GM18951 (cell line): Measurements from ENCODE around the gene HLF.

Experiments used
- POLR2A ChIP-seq: IDR thresholded peaks from 4 replicates; pipeline ENCODE4 v1.6.1; 2011; ENCODE audit warnings: mild to moderate bottlenecking; ENCODE audit not compliant: insufficient read length, insufficient read depth; ENCODE audit errors: extremely low read depth
- in situ Hi-C: fragments of 300-500 bp; cut with MboI; formaldehyde crosslinking; loops from one replicate; pipeline ENCODE4 v1.12.0; 2022; ENCODE audit warnings: low sequenced_read_pairs, mixed read lengths, inconsistent platforms; ENCODE audit not compliant: unreplicated experiment

Gene HLF

GRCh38 chr17:55238179-55238930 is 26.4 kb upstream of the HLF start:
- in situ Hi-C loops: no loop called here
- peak; percentile 72 for TF ChIP-seq POLR2A

- TF ChIP-seq POLR2A: no peak
- in situ Hi-C loops: no loop called here
Observed at GRCh38 chr17:55238931-55239297, 25.8 kb upstream of the HLF start.

GRCh38 chr17:55241097-55241496 is 23.7 kb upstream of the HLF start:
- in situ Hi-C loops: no loop called here

GRCh38 chr17:55242476-55242875 is 22.3 kb upstream of the HLF start:
- TF ChIP-seq POLR2A: no peak
- in situ Hi-C loops: no loop called here

More at GRCh38 chr17:55241097-55241496, 23.7 kb upstream of the HLF start:
- TF ChIP-seq POLR2A: no peak

DNA sequence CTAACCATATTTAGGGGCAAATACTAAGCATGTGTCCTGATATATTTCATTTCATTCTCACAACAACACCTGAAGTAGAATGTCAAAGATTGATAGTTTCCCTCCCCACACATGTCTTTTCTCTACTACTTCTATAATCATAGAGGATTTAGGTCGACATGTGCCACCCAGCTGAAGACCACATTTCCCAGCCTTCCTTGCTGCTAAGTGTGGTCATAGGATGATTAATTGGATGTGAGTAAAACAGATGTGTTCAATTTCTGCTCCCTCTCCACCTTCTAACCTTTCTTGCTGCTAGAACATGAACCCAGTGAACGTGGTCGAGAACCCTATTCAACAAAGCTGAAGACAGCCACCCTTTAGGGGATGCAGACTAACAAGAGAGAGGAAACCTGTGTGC is 18.8 kb upstream of the HLF start:
- TF ChIP-seq POLR2A: no peak
- in situ Hi-C loops: no loop called here

GRCh38 chr17:55246583-55246982 is 18.2 kb upstream of the HLF start:
- TF ChIP-seq POLR2A: no peak
- in situ Hi-C loops: no loop called here

DNA sequence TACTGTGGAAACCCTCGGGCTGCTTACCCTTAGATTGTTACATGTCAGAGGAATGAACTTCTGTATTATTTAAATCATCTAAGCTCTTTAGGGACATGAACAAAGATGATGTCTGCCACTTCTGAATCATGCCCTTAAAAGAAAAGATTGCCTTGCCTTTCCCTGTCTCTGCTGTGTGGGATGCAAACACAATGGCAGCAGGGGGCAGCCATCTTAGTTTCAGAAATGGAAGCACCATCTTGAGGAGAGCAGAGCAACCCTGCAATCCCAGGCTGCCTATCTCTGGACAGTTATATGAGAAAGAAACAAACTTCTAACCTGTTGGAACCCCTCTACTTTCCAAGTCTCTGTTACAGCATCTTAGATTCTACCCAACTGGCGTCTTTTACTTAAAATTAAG is 16.7 kb upstream of the HLF start:
- in situ Hi-C loops: no loop called here

DNA sequence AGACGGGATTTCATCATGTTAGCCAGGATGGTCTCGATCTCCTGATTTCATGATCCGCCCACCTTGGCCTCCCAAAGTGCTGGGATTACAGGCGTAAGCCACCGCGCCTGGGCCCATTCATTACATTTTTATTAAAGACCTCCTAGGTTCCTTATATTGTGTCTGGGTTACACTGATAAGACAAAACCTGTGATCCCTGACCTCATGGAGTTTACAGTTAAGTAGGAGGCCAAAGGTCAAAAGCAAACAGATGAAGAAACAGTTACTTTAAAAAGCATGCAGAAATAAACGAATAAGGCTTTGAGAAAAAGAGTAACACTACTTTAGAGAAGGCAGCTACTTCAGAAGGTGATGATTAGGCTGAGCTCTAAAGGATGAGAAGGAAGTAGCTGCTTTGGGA is 14.9 kb upstream of the HLF start:
- no peak for TF ChIP-seq POLR2A
- in situ Hi-C loops: no loop called here

More for the DNA sequence above, 16.7 kb upstream of the HLF start:
- TF ChIP-seq POLR2A: no peak

- in situ Hi-C loops: no loop called here
- no peak for TF ChIP-seq POLR2A
Observed at GRCh38 chr17:55254375-55254774, 10.4 kb upstream of the HLF start.

- in situ Hi-C loops: no loop called here
- no peak for TF ChIP-seq POLR2A
Observed at GRCh38 chr17:55258578-55259135, 6.1 kb upstream of the HLF start.

DNA sequence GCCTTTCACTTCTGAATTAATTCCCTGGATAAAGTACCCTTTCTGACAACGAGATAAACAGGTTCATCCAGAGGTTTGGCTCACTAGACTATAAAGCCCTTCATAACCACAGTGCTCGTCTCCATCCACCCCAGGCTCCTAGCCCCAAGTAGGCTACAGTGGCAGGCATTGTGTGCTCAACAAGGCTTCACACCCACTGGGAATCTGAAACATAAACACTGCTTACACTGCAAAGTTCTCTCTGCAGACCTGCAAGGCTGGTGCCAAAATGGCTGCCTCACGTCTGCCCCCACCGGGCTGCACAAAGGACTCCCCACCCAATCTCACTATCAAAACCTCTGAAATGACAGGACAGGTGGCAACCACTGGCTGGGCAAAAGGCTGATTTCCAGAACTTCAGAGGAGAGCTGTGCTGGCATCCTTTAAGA is 5.1 kb upstream of the HLF start:
- in situ Hi-C loops: no loop called here

DNA sequence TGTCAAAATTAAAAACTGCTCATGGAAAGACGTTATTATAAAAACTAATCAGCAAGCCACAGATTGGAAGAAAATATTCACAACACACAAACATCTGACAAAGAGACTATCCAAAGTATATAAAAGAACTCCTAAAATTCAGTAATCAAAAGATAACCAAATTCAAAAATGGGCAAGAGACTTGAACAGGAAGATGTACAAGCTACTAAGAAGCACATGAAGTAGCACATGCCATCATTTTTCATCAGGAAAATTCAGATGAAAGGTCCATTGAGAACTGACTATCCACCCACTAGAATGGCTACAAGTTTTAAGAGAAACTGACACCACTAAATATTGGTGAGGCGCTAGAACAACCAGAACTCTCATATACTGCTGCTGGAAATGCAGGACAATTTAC is 3.4 kb upstream of the HLF start:
- TF ChIP-seq POLR2A: no peak
- in situ Hi-C loops: no loop called here

More for the DNA sequence above, 5.1 kb upstream of the HLF start:
- no peak for TF ChIP-seq POLR2A

DNA sequence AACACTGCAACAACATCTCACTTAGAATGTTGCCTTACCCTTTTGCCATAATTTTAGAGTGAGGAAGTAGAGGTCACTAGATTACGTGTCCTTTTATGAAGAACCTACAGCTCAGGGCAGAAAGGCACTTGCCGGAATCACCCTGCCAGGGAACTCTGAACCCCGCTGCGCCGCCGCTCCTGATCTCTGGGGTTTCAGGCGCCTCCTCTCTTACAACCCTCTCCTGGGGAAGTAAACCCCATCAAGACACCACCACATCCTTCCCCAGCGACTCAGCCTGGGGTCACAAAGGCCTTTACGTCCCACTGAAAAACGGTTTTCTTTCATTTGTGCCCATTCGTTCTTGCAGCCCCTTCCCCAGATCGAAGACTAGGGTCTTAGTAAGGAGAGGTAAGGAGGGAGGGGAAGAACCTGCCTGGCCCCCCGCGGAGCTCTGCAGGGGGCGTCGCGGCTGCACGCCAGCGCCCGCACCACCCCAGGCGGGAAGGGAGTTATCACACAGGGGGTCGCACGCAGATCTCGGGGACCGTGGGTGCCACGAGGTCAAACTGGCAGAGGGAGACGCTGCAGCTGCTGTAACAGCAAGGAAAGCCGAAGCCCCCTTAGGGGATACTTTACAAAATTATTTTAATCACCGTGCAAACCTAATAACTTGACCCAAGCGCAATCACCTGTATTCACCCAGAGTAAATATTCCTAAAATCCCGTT is 1.0 kb upstream of the HLF start:
- TF ChIP-seq POLR2A: no peak
- in situ Hi-C loops: no loop called here

DNA sequence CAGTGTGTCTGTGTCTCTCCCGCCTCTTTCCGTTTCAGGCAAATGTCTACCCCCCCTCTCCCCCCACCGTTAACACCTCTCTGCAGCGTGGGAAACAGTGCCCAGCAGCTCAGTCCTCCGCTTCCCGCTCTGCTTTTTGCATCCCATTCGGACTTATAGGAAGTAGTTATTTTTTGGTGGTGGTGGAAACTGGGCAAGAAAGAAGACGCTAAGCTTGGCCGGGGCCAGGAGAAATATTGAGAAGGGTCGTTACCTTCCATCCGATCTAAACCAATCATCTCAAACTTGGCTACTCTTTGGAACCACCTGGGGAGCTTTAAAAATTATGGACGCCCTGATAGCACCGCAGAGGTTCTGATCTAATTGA is 499 bp upstream of the HLF start:
- in situ Hi-C loops: no loop called here
- TF ChIP-seq POLR2A: no peak
